Activated CD4-positive, alpha-beta T cell treated with anti-CD3 and anti-CD28 coated beads, Interleukin-2, Interleukin-4, amounts not matched to agents 100 ng/mL and 50 ng/mL, durations not matched to agents 16 hours and 8 hours (primary cell): ENCODE data around the gene MBP.
"Not testable (repeated sequence)": the region's sequence is repeated elsewhere in the genome, so short reads cannot be mapped to it uniquely, and the experiment has no call there.

Experiments used
- DNase-seq: peaks from one replicate; pipeline ENCODE4 v3.0.0-alpha.2; 2020; ENCODE audit warnings: low spot score

Gene MBP

DNA sequence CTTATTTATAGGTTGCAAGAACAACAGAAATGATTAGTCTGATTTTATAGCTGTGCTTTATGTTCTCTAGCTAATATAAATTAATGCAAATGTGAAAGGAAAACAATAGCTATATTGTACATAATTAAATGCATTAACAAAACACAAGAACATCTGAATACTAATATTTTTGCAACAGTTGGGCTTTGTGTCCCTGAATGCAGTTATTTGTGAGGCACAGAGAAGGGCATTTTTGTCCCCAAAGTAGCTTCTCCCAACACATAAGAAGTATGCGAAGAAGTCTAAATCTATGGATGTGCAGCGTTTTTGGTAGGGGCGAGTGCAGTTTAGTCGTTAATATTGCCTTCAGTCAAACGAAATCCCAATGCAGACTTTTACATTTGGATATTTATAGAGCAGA is 110.0 kb downstream of the MBP start:
- no peak for DNase-seq

DNA sequence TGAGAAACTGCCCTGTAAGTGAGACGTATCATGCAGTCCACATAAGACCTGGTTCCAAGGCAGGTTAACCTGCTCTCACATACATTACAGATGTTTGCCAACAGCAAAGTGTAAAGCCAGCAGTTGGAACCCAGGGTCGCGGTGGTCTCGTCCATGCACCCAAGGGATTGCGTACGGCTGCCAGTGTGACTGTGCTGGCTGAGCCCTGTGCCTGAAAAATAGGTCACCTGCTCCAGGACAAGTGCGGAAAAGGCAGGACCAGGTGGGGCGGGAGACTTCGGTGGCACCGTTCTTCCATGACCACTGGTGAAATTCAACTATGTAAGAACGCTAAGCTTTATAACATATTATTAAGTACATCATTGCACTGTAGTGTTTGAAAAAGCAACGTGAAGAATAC is 110.5 kb downstream of the MBP start:
- DNase-seq = no peak

DNA sequence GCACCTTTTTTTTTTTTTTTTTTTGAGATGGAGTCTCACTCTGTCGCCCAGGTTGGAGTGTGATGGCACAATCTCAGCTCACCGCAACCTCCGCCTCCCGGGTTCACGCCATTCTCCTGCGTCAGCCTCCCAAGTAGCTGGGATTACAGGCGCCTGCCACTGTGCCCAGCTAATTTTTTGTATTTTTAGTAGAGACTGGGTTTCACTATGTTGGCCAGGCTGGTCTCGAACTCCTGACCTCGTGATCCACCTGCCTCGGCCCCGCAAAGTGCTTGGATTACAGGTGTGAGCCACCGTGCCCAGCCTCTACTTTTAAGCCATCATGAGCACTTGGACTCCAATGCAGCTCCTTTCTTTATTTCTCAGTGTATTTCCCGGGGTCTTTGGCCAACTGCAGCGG is 111.1 kb downstream of the MBP start:
- DNase-seq = not testable (repeated sequence)

DNA sequence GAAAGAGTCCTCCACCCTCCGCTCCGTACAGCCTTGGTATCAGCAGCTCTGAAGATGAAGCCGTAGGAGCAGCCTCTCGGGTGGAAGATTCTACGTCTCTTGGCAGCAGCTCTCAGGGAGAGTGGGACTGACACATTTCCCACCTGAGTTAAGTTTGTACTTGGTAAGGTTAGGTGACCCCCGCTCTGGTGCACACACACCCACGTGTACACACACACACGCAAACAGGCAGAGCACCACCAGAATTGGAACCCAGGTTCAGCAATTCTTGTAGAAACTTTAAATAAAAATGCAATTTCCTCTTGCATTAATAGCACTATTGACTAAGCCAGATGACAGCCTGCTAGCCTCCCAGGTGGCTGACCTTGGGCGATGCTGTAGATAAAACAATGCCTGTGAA is 111.5 kb downstream of the MBP start:
- DNase-seq = no peak

DNA sequence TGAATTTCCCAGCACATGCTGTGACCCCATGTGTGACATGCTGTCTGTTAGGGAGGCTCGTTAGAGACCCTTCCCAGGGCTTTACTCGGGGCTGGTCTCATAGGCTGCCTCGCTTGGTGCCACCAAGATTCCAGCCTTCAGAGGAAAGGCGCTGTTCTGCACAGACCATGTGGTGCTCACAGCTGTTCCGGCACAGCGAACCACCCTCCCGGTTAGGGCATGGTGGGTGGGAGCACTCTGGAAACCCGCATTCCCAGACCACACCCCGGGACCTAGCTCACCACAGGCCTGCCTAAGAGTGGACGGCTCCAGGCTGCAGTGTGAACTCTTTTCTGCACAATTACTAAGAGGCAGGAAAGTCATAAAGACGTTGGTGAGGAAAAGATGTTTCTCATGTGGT is 112.0 kb downstream of the MBP start:
- DNase-seq = no peak

DNA sequence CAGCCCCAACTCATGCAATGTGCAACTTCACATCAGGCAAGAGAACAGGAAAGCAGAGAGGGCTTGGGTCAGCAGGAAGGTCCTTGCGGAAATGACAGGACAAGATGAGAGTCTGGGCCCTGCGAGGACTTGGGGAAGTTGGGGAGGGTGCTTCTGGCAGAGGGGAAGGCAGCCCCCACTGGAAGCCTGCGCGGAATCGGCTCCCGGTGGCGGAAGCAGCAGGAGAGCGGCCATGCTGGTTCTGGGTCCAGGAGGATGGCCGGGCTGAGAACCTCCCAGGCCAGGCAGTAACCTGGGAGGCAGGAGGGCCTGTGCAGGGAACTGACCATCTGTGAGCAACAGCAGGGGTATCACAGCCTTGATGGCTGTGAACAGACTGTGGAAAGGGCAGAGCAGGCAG is 112.9 kb downstream of the MBP start:
- DNase-seq = no peak

DNA sequence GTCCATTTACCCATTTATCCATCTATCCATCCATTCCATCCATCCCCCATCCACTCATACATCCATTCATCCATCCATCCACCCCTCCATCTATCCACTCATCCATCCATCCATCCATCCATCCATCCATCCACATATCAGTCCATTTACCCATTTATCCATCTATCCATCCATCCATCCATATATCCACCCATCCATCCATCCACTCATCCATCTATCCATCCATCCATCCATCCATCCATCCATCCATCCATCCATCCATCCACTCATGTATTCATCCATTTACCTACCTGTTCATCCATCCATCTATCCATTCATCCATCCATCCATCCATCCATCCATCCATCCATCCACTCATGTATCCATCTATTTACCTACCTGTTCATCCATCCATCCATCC is 113.9 kb downstream of the MBP start:
- not testable (repeated sequence) for DNase-seq

DNA sequence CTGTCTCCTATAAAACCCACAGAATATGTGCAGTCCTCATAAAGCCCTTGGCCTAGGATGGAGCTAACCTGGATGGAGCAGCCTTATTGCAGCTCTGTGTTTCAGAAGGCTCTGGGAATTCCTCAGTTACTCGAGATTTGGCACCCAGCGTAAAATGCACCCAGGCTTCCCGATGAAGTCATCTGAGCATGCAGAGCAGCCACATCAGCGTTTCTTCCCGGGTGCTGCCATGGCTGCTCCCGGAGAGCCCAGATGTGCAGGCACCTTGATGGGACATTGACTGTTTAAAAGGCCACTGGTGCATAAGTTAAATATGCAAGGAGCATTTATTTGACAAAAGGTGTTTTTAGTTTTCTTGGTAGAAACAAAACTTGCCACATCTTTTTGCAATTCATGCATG is 115.2 kb downstream of the MBP start:
- no peak for DNase-seq

DNA sequence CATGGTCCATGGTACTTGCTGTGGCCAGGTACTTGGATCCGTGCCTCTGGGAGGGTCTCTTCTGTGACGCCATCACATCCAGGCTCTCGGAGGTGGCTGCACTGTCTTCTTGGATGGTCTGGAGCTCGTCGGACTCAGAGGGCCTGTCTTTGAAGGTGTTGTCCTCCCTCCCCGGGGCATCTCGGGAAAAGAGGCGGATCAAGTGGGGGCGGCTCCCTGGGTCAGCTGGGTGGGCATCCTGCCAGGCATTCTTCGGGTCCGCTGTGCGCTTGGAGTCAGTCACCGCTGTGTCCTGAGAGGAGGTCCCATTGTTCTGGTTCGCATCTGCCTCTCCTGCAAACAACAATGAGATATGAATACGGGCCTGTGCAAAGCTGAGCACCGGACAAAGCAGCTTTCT is 115.6 kb downstream of the MBP start:
- DNase-seq = no peak

DNA sequence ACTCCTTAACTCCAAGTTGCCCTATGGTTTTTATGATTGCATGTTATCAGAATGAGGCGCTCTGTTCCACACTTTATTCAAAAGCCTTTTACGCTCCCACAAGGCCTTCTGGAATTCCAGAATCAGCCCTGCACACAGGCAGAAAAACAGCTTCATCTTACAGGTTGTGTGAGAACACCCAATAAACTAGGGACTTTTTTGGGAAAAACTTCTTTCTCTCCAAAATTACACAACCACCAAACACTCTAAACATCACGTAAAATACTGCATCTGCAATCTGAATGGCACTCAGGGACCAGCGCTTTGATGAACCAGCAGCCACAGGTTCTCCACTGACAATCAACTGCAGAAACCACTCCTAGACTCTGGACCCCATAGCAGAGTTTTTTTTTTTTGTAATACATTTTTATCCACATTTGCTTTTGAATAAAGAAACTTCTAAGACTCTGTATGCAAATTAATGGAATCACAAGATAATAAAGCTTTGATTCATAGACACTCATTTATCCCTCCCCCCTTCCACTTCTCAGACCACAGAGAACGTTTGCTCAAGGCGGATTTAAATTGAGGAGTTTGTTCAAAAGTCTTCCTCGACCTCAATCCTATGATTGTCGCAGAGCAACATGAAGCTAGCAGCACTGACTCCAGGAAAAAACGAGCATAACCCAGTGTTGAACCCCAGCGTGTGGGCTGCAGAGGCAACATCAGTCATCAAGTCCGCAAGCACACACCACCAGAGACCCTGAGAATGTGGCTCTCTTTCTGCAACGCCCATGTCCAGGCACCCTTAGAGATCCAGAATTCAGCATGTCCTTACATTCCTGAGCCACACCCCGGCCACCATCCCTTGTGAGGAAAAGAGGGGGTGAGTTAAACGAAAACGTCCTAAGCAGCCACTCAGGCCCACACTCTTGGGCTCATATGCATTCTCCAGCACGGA is 116.5 kb downstream of the MBP start:
- DNase-seq = no peak

DNA sequence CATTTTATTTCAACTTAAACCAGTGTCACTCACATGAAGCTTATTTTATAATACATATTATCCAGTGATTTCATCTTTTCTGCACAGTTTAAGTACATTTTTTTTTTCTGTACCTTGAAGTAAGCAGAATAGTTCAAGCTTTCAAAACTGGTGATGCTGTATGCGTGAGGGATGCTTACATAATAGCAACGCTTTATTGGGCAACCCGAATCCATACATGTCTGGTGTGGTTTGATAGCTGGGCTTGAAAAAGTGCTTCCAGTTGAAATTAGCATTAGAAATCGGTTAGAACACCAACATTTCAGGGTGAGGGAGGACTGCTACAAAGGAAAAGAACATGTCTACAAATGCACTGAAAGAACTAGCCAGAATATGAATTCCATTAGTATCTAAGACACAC is 117.4 kb downstream of the MBP start:
- no peak for DNase-seq

DNA sequence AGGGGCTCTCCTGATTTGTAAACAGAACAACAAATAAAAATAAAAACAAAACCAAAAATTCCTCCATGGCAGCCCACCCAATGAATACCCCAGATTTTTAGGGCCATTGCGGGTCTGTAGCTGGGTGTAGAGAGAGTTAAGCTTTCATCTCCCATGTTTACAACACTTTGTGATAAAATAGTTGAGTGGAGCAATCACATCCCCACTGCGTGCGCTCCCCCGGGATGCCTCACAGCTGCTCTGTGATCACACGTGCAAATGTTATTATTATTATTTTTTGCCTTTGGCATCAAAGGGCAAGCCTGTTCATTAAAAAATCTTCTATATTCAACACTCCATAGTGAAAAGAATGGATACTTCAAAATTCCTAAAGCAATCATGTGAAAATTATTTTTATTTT is 118.0 kb downstream of the MBP start:
- DNase-seq = no peak

DNA sequence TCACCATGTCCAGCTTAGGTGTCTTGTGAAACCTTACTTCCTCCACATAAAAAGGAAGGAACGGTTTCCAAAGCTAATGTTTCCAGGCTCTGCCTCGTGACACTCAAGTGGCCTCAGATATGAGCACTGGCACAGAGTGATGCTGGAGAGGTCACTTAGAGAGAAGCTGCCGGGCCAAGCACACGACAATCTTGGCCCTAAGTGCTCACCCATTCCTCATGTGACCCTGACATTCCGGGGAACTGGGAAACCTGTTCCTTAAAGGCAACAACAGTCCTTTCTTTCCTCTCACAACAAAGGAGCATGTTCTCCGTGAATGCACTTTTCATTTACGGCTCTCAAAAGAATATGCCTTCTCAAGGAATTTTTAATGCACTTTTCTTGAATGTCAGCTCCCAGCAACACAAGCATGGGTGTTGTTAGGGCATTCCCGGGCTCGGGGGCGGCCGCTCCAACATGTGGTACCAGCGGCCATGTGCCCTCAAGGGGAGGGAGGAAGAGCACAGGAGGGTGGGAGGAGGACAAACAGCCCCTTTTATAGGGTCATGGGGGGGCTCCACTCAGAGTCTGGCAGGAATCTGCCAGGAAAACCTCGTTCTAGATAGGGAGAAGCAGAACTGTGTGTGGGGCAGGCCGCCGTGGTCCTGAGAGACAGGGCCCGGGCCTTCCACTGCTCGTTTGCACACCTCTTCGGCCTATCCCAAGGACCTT is 118.6 kb downstream of the MBP start:
- DNase-seq = no peak

DNA sequence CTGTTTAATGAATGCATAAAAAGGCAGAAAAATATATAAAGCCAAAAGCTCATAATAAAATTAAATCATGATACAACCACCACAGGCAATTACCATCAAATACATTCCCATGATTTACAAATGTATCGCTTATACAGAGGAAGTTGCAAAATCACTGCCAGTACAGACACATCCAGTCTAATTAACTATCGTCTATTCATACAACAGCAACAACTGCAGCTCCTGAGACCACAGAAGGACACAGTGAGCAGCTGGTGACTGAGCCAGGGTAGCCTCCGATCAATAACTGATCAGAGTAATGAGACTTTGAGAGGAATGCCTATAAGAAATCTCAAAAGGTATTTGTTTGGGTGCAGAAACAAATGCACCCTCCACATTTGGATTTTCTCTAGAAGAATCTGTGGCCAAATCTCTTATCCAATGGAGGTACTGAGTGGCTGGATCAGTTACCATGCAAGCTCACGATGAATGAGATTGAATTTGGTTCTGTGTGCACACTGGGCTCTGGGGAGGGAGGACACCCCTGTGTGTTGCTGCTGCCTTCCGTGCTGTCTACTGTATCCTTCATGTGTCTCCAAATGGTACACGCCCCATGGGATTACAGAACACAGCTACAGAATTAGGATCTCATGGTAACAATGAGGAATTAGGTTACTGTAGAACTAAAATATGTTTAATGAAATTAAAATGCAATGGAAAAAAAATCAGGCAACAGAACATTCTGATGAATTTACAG is 119.6 kb downstream of the MBP start:
- DNase-seq = no peak

DNA sequence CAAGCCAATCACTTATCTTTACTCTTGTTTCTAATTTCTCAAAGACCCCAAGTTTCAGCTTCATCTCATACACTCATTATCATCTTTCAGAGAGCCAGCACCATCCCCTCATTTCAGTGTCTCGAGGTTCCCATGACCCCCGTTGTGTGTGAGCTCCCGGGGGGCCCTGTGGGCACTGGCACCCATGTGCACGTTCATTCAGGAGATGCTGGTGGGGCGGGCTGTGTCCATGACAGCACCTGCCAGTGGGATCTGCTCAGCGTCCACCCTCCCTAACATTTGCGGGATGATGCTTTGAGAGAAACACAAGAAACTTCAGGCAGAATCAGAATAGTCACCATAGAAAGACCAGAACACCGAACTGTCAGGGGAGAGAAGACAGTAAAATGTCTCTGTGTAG is 120.5 kb downstream of the MBP start:
- DNase-seq = no peak

DNA sequence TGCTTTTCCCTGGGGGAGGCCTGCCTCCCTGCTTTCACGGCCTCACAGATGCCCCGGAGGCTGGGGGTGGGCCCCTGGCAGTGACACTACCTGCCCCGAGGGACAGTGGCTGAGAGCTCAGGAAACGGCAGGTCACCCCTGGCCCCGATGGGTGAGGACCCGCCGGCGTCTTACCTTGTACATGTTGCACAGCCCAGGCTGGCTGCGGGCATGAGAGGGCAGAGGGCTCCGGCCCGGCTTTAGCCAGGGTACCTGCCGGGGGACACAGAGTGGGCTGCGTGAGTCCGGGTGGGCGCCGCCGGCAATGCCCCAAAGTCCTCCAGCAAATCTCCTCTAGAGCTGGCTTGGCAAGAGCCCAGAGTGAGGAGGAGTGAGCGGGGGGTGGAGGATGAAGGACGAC is 122.9 kb downstream of the MBP start:
- DNase-seq = no peak

DNA sequence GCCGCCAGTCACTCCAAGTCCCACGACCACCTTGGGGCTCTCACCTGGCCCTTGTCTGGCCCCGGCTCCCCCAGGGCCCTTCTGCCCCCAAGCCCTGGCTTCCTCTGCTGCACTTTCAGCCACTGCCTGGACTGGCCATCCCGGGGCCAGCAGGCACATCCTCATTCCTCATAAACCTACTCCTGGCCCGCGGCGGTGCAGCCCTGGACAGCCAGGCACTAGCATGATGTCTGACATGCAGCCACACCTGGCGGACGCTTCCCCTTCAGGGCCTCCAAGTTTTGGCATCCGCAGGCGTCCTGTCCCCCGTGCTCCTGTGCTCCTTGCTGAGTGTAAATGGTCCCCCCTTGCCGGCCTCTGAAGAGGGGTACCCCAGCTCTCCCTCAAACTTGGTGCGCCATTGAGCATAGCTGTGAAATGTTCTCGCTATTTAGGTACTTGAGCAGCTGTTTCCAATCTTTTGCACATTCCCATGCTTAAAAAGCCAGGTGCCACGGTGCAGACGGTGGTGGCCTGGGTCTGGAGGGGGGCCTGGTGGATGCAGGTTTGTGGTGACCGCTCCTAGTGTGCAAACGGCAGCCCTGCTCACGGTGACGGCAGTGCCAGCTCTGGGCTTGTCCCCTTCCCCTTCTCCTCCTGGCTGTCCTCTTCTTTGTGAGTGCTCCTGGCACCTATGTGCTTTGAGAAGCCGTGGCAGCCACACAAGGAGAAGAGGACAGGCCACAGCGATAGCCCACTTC is 123.8 kb downstream of the MBP start:
- DNase-seq = no peak

DNA sequence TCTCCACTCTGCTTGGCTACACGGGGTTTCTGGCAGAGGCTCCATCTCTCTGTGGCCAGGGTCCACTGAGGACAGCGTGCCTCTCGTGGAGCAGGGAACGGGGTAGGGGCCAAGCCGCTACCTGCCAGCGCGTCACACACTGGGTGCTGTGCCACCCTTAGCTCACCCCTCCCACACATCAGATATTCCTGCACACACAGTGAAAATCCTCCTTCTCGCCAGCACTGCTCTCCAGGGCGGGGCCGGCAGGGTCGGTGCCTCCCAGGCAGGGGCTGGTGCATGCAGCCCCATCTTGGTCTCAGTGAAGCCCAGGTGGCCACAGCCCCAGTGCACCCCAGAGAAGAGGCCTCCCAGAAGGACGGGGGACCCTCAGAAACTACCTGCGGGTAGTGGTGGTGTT is 124.6 kb downstream of the MBP start:
- DNase-seq = no peak

DNA sequence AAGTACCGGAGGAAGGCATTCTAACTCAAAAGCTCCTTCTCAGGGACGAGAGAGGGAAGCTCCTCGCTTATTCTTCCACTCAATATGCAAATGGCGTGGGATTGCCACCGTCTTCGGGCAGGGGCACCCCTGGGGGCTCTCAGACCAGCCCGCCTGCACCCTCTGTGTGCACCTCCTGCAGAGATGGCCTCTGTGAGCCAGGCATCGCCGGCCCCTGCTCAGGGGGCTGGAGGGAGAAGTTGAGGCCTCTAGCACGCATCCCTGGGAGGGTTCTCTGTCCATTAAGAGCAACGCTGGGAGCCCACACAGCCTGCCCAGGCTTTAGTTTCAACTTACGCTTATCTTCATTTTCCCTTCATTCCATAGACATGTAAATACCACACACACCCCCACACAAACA is 125.3 kb downstream of the MBP start:
- DNase-seq = no peak

DNA sequence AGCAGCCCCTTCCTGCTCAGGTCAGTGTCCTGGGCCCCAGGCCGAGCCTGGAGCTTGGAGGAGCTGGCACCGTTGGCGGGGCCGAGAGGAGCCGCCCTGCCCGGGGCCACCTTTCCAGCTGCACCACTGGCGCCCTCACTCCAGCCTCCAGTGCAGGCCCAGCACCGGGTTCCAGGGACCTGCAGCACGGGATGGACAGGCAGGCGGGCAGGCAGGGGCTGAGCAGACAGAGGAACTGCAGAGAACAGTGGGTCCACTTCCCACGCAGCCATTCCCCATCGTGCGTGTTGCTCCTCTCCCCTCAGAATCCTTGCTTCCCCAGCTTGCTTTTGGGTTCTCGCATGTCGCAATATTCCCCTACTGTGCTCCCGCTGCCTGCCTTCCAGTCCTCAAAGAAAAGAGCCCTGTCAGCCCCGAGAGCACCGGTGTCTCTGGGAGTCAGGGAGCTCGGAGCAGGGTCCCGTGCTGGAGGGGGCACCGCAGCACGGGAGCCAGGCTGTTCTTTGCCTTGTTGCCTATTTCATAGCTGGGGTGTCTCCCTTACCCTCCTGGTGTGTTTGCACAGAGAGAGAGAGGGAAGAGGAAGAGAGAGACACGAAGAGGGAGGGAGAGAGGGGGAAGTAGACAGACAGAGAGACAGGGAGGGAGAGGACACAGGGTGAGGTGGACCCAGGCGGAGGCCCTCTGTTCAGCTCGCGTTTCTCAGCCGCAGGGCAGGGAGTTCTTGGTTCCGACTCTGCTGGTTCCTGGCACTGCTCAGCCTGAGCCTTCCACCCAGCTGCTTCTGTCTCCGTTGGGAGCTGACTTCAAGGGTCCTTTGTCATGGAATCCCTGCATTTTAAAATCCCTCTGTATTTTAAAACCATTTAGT is 126.0 kb downstream of the MBP start:
- DNase-seq = no peak

DNA sequence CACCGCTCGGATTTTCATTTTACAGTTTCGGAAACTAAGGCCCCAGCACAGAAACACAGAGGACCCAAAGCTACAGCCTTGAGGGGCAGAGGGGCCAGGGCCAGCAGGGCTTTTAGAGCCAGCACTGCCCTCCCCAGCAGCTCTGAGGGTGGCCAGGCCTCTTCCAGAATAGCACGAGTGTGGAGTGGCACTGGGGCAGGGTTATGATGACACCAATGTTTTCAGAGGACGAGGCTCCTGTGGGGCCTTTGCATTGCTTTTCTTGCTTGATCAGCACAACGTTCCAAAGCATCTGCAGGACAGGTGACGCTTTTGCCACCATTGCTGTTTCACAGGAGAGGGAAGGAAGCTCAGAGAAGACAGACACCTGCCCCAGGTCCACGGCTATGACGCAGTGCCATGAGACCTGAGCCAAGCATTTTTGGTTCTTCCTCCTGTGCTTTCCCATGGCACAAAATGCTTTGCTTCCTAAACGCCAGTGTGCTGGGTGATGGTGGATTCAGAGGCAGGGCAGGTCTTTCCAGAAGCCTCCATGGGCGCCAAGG is 126.9 kb downstream of the MBP start:
- no peak for DNase-seq
